Stimulated activated naive CD8-positive, alpha-beta T cell treated with anti-CD3 and anti-CD28 coated beads, Interleukin-15, Interleukin-2, amounts not matched to agents 100 ng/mL and 50 ng/mL, for 24 hours (primary cell): ENCODE data around the gene ATG4C.

ENCODE experiments used
- H3K27ac Mint-ChIP-seq: one replicate; pipeline ENCODE4 v1.8.0; 2021; ENCODE audit warnings: mild to moderate bottlenecking, mixed read lengths
- H3K27me3 Mint-ChIP-seq: one replicate; pipeline ENCODE4 v1.8.0; 2021; ENCODE audit warnings: mixed read lengths
- H3K36me3 Mint-ChIP-seq: one replicate; pipeline ENCODE4 v1.8.0; 2021; ENCODE audit warnings: low read depth, mixed read lengths
- H3K4me1 Mint-ChIP-seq: one replicate; pipeline ENCODE4 v1.8.0; 2021; ENCODE audit warnings: low read depth, mixed read lengths
- H3K4me3 Mint-ChIP-seq: one replicate; pipeline ENCODE4 v1.8.0; 2021; ENCODE audit warnings: mild to moderate bottlenecking, mixed read lengths
- H3K9me3 Mint-ChIP-seq: one replicate; pipeline ENCODE4 v1.8.0; 2021; ENCODE audit warnings: mixed read lengths

The ATG4C gene

DNA sequence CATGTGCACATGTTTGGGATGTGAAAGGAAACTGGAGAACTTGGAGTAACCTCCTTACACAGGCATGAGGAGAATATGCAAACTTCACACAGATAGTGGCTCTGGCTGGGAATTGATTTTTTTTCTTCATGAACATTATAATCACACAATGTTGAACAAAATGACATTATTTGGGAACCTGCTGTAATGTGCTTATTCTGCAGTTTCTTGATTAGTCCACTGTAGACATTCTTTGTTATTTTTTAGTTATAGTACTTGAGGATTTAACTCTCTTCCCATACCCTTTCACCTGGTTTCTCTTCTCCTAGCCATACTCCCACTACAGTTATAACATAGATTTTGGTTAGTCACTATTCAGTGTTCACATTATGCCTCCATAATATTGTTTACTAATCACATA is 68.3 kb downstream of the ATG4C start:
- Mint-ChIP-seq H3K9me3 (no peaks in the 10 kb centered on the region), H3K27ac (no peak overlapping the region), H3K4me1 (no peaks in the 10 kb centered on the region), H3K4me3 (no peak overlapping the region), H3K36me3 (peaks cover 14% of the 10 kb centered on the region), H3K27me3 (no peaks in the 10 kb centered on the region)

DNA sequence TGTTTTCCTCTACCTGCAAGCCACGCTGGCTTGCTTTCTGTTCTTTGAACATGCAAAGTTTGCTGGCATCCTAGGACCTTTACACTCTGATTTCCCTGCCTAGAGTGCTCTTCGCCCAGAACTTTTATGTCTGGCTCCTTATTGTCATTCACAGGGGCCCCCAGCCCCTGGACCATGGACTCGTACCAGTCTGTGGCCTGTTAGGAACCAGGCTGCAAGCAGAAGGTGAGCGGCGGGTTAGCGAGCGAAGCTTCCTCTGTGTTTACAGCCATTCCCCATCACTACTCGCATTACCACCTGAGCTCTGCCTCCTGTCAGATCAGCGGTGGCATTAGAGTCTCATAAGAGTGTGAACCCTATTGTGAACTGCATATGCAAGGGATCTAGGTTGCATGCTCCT is 73.0 kb downstream of the ATG4C start:
- no peaks in the 10 kb centered on the region for H3K9me3 Mint-ChIP-seq
- peaks cover 18% of the 10 kb centered on the region for H3K36me3 Mint-ChIP-seq
- no peak overlapping the region for H3K4me3 Mint-ChIP-seq
- no peaks in the 10 kb centered on the region for H3K4me1 Mint-ChIP-seq
- H3K27me3 Mint-ChIP-seq = no peaks in the 10 kb centered on the region
- no peak overlapping the region for H3K27ac Mint-ChIP-seq

DNA sequence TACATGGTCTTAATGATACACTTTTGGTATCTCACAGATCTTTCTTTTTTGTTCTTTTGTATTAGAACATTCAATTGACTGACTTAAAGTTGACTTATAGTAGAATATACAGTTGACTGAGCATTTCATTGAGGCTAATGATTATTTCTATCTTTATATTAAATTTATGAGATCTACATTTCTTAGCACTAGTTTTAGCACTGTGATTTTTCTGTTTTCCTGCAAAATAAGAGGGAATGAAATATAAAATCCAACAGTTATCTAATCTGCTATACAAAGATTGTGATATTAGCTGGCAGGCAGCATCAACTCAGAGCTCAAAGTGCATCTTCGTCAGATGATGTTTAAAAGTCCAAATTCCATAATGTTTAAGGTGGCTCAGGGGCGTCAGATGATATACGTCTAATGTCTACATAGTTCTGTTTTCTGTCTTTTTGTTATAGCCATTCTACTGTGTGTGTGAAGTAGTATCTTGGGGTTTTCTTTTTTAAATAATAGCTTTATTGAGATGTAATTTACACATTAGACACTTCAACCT is 85.4 kb downstream of the ATG4C start:
- no peaks in the 10 kb centered on the region for H3K4me1 Mint-ChIP-seq
- H3K27ac Mint-ChIP-seq = no peak overlapping the region
- H3K9me3 Mint-ChIP-seq = no peaks in the 10 kb centered on the region
- peaks cover 5% of the 10 kb centered on the region for H3K27me3 Mint-ChIP-seq
- no peaks in the 10 kb centered on the region for H3K36me3 Mint-ChIP-seq
- no peak overlapping the region for H3K4me3 Mint-ChIP-seq

DNA sequence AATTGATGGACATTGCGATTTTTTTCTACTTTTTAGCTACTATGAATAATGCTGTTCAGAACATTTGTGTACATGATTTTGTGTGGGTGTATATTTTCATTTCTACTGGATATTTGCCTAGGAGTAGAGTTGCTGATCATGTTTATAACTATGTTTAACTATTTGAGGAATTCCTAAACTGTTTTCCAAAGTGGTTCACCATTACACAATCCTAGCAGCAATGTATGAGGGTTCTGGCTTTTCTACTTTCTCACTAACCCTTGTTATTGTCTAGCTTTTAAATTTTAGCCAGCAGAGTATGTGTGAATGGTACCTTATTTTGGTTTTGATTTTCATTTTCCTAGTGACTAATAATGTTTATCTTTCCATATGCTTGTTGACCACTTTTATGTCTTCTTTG is 86.2 kb downstream of the ATG4C start:
- H3K4me3 Mint-ChIP-seq = no peak overlapping the region
- peaks cover 8% of the 10 kb centered on the region for H3K27me3 Mint-ChIP-seq
- H3K36me3 Mint-ChIP-seq = no peaks in the 10 kb centered on the region

DNA sequence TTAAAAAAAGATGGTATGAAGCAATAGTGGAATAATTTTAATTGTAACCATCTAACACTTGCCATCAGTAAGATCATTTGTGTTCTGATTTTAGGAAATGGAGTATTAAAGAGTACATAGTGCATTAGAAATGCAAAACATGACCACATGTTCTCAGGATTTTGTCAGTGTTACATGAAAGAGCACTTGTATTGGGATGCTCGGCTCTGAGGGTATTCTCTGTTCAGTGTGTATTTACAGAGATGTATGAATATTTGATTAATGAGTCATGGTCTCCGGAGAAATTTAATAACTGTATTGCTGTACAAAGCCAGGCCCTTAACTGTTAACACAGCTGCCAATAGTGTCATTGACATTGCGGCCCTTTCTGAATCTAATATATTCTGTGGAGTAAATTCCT is 91.7 kb downstream of the ATG4C start:
- no peak overlapping the region for H3K27ac Mint-ChIP-seq
- H3K4me3 Mint-ChIP-seq = no peak overlapping the region
- no peaks in the 10 kb centered on the region for H3K36me3 Mint-ChIP-seq
- no peaks in the 10 kb centered on the region for H3K4me1 Mint-ChIP-seq
- no peaks in the 10 kb centered on the region for H3K9me3 Mint-ChIP-seq
- H3K27me3 Mint-ChIP-seq = peaks cover 30% of the 10 kb centered on the region

More for the DNA sequence above, 86.2 kb downstream of the ATG4C start:
- no peaks in the 10 kb centered on the region for H3K9me3 Mint-ChIP-seq
- H3K27ac Mint-ChIP-seq = no peak overlapping the region
- no peaks in the 10 kb centered on the region for H3K4me1 Mint-ChIP-seq

DNA sequence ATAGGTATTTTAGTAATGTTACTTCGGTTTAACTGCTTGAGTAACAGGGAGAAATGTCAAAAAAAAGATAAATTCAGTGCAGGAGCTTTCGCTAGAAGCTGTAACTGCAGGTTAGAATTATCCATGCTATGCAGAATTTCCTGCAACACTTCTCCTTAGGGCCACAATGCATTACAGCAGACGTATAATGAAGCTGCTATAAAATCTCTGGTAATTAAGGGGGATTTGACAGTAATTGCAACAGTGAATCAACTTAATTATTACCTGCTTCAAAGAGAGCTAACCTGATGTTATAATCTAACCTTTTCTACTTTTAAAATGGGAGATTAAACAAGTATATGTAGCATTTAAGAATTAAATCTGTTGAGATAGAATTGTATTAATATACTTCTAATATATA is 92.6 kb downstream of the ATG4C start:
- Mint-ChIP-seq H3K27ac (no peak overlapping the region), H3K36me3 (no peaks in the 10 kb centered on the region), H3K4me1 (no peaks in the 10 kb centered on the region), H3K27me3 (peaks cover 30% of the 10 kb centered on the region), H3K4me3 (no peak overlapping the region), H3K9me3 (no peaks in the 10 kb centered on the region)

DNA sequence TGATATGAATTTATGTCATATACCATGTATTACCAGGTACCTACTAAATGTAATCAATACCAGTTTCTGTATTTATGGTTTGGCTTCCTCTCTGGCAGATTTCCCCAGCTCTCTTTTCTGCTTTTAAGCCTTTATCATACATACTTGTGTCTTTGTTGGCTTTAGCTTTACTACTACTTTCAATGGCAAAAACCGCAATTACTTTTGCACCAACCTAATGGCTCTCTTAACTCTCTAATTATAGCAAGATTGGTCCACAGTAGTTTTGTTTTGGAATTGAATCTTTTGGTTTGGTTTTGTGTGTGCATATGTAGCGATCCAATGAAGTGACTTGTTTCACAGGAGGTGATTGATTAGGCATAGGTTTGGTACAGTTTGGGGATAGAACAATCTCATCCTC is 93.6 kb downstream of the ATG4C start:
- Mint-ChIP-seq H3K9me3 (no peaks in the 10 kb centered on the region), H3K4me3 (no peak overlapping the region), H3K27me3 (peaks cover 30% of the 10 kb centered on the region), H3K36me3 (no peaks in the 10 kb centered on the region), H3K4me1 (no peaks in the 10 kb centered on the region), H3K27ac (no peak overlapping the region)

DNA sequence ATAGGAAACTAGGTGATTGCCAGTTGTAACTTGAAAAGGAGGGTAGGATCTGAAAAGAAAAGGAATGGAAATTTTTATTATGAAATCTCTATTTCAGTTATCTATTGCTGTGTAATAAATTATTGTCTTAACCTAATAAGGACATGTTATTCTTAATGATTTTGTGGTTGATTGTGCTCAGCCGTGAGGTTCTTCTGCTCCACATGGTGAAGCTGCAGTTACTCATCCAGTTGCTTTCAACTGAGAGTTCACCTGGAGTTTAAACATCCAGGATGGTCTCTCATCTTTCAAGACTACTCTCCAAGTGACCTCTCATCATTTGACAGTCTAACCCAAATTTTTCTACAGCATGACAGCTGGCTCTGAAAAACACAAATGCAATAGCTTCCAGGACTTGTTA is 96.0 kb downstream of the ATG4C start:
- Mint-ChIP-seq H3K9me3 (no peaks in the 10 kb centered on the region), H3K27me3 (peaks cover 26% of the 10 kb centered on the region), H3K36me3 (no peaks in the 10 kb centered on the region), H3K27ac (no peak overlapping the region), H3K4me1 (no peaks in the 10 kb centered on the region), H3K4me3 (no peak overlapping the region)

DNA sequence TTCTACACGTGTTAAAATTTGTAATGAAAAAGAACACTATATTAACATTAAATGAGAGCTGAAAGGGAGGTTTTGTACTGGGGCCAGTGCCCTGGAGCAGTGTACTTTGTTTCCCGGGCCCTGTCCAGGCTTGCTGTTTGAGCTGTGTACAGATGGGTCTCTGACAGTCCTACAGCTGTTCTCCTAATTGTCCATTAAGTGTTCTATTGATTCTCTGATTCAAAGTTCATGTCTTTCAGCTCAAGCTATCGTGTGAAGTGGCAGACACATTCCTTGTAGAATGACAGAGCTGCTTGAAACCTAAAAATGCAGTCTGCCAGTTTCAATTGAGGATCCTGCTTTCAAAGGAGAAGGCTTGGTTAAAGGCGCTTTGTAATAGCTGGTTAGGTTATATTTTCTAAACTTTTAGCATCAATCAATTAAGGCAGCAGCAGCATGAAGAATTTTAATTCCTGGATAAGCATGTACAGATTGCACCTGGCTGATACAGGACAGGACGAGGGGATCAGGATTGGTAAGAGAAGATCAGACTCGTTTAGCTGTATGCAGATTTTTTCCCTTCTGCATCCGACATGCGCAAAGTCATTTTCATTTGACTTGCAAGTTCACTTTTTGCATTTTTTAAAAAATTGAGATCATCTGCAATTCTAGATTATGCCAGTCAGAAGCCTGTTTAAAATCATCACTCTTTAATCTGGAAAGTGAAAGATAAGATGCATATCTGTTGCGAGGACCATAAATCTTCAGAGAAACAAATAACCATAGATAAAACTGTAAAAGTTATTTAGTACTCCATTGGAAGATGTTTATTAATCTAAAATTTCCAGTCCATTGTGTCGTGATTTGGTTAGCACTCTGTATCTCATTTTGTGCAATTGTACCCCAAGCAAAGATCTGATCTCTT is 98.5 kb downstream of the ATG4C start:
- Mint-ChIP-seq H3K36me3 (no peaks in the 10 kb centered on the region), H3K27me3 (peaks cover 45% of the 10 kb centered on the region), H3K9me3 (no peaks in the 10 kb centered on the region), H3K4me1 (no peaks in the 10 kb centered on the region), H3K4me3 (no peak overlapping the region), H3K27ac (no peak overlapping the region)

DNA sequence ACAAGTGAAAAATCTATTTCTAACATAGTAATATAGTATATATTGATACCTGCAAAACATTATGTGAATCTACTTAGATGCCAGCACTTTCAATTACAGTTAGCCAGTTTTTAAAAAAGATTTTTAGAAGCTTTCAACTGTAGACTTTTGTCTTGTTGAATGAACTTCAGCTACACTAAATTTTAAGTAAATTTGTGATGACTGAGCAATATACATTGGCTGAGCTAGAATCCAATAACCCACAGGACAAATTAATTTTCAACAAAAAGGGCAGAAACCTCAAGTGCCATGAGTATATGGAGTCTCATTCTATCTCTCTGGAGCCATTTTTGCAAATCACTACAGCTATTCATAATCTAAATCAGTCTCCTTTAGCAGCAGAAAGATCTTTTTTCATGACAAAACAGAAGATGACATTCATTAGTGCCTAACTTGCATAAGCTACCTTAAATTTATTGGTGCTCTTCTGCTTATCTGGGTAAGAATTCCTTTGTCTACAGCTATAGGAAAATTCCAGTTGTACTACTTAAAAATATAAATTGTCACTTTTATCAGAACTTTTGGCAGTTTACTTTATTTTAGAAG is 100.3 kb downstream of the ATG4C start:
- no peak overlapping the region for H3K27ac Mint-ChIP-seq
- no peaks in the 10 kb centered on the region for H3K4me1 Mint-ChIP-seq
- H3K36me3 Mint-ChIP-seq = no peaks in the 10 kb centered on the region
- H3K4me3 Mint-ChIP-seq = no peak overlapping the region
- H3K27me3 Mint-ChIP-seq = peaks cover 38% of the 10 kb centered on the region
- no peaks in the 10 kb centered on the region for H3K9me3 Mint-ChIP-seq

DNA sequence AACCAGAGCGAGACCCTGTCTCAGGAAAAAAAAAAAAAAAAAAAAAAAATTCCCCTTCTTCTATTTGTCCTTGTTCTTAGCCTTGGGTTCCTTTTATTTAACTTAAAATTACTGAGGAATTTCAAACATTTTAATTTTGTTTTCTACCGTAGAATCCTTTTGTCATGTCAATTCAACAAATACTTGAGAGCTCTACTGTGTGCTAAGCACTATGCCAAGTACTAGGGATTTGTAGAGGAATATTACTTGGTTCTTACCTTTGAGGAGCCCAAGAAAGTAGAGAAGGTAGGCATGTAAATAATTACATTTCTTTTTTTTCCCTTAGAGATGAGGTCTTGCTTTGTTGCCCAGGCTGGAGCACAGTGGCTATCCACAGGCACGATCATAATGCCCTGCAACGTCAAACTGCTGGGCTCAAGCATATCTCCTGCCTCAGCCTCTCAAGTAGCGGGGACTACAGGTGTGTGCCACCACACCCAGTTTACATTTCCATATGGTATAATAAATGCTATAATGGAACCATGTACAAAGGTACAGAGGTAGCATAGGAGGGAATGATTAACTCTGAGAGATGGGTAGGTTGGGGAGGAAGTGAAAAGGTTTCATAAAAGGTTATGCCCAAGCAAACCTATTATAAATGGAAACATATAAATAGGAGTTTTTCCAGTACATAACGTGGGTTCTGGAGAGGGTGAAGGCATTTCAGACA is 104.0 kb downstream of the ATG4C start:
- Mint-ChIP-seq H3K27me3 (peaks cover 30% of the 10 kb centered on the region), H3K36me3 (no peaks in the 10 kb centered on the region), H3K4me3 (no peak overlapping the region), H3K9me3 (no peaks in the 10 kb centered on the region), H3K27ac (no peak overlapping the region), H3K4me1 (no peaks in the 10 kb centered on the region)

DNA sequence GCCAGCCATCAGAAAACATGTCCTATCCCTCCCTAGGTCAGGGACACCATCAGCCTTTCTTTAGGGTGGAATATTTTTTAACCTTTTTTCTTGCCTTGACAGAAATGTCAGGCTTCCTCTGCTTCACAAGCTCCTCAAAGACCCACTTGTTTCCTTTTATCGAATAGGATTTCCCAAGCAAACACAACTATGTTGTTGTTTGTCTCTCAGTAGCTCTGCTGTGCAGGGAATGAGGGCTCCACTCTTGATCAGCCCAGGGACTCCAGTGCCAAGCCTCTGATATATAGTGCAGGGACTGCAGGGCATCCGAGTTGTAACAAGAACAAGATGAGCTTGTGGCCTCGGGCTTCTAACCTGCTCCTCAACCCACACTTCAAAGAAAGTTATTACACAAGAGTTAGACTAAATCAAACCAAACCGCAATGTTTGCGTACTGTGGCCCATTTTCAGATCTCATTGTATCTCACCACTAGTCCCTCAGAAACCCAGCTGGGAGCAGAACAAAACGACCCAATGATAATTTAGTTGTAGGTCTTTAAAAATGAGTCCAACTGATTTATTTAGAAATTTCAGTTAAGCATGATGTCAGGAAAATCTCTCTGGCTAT is 108.1 kb downstream of the ATG4C start:
- Mint-ChIP-seq H3K9me3 (no peaks in the 10 kb centered on the region), H3K4me1 (no peaks in the 10 kb centered on the region), H3K27me3 (peaks cover 17% of the 10 kb centered on the region), H3K27ac (no peak overlapping the region), H3K36me3 (no peaks in the 10 kb centered on the region), H3K4me3 (no peak overlapping the region)

DNA sequence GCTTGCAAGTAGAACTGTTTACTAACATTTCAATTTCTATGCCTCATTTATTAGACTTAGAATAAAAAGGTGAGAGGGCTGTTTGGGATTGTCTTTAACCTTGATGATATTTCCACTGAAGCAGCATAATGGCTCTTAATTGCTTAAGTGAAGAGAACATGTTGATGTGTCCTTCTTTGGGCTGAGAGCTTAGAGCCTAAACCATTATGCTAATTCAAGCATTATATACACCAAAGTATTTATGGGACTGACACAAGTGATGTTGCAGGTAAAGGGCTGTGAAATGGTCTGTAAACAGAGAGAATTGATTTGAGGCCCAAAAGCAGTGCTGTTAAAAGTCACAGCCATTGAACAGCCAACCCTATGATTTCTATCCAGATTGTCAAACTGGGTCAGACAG is 113.9 kb downstream of the ATG4C start:
- H3K4me1 Mint-ChIP-seq = no peaks in the 10 kb centered on the region
- H3K27me3 Mint-ChIP-seq = peaks cover 13% of the 10 kb centered on the region
- no peaks in the 10 kb centered on the region for H3K9me3 Mint-ChIP-seq
- H3K27ac Mint-ChIP-seq = no peak overlapping the region
- H3K4me3 Mint-ChIP-seq = no peak overlapping the region
- H3K36me3 Mint-ChIP-seq = no peaks in the 10 kb centered on the region

DNA sequence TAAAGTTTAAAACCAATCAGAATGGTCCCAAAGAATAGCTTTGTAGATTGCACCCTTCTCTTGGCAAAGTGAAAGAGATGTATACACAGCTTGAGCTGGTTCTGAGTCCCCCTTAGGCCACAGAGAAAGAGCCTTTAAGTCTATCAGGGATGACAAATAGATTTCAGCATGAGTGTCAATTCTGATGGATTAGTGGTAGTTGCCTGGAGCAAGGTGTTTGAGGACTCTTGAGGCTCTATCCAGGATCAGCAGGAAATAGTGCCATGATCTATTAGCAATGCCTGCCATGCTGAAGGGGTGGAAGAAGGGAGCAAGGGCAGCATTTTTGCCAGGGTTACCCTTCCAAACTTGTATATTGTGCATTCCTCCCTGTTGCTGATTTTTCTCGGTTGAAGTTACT is 116.6 kb downstream of the ATG4C start:
- Mint-ChIP-seq H3K4me3 (no peak overlapping the region), H3K27me3 (peaks cover 8% of the 10 kb centered on the region), H3K27ac (no peak overlapping the region), H3K9me3 (no peaks in the 10 kb centered on the region), H3K36me3 (no peaks in the 10 kb centered on the region), H3K4me1 (no peaks in the 10 kb centered on the region)

DNA sequence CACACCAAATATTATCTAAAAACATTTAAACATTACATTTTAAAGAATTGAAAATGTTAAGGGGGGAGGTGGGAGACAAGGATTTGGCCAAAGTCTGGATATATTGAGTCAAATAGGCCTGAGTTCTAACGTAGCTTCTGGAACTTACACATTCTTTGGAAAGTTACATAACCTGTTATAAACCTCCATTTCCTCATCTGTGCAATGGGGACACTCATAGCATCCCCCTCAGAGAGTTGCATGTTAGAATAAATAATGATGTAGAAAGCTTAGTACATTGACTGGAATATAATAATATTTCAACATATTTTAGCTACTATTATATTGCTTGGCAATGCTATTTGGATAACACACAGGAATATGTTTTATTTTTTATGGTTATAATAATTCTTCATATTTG is 117.7 kb downstream of the ATG4C start:
- Mint-ChIP-seq H3K27me3 (peaks cover 6% of the 10 kb centered on the region), H3K27ac (no peak overlapping the region), H3K4me1 (no peaks in the 10 kb centered on the region), H3K36me3 (no peaks in the 10 kb centered on the region), H3K4me3 (no peak overlapping the region), H3K9me3 (no peaks in the 10 kb centered on the region)
